Transverse colon (tissue), 4 donors: ENCODE results near the gene ACBD6. TPM values are rescaled to one million over a fixed set of nuclear protein-coding genes. Genes with fewer than 3 reads are reported as not detected.

Experiments
- DNase-seq: peaks from one replicate; pipeline ENCODE4 v3.0.0-alpha.2; 2019
- H3K27ac ChIP-seq, 4 donors: fragments of 200-600 bp; sonication (generic); 2 replicates each; pipeline ENCODE4 v1.5.1; 2016 to 2018; ENCODE audit warnings: inconsistent platforms in 4 of 4
- H3K27me3 ChIP-seq: fragments of 200-600 bp; sonication (generic); 2 replicates; pipeline ENCODE4 v1.5.1; 2017; ENCODE audit warnings: inconsistent platforms
- H3K36me3 ChIP-seq, 4 donors: fragments of 200-600 bp; sonication (generic); 2 replicates each; pipeline ENCODE4 v1.5.1; 2017 to 2019; ENCODE audit warnings: inconsistent platforms in 4 of 4
- H3K4me1 ChIP-seq, 4 donors: fragments of 200-600 bp; sonication (generic); 2 replicates each; pipeline ENCODE4 v1.5.1; 2017 to 2020; ENCODE audit warnings: inconsistent platforms in 4 of 4
- H3K4me3 ChIP-seq, 4 donors: fragments of 200-600 bp; sonication (generic); 1 replicate in 1 of 4; 2 replicates in 3 of 4; pipeline versions ENCODE4 v1.5.1 to v1.6.1; 2017 to 2019; ENCODE audit warnings: inconsistent platforms in 4 of 4
- H3K9me3 ChIP-seq, 2 donors: fragments of 200-600 bp; sonication (generic); 2 replicates each; pipeline ENCODE4 v1.5.1; 2017 to 2019; ENCODE audit warnings: inconsistent platforms in 2 of 2
- EP300 ChIP-seq: sonication (generic); formaldehyde crosslinking; IDR thresholded peaks from one replicate; pipeline ENCODE4 v1.6.1; 2017; ENCODE audit warnings: antibody characterized with exemption, low read depth
- POLR2A ChIP-seq: fragments of 450-650 bp; IDR thresholded peaks from one replicate; pipeline ENCODE4 v1.6.1; 2016; ENCODE audit warnings: antibody characterized with exemption, mild to moderate bottlenecking, moderate library complexity
- POLR2AphosphoS5 ChIP-seq, 3 donors: sonication (generic); formaldehyde crosslinking; IDR thresholded peaks; one replicate each; pipeline ENCODE4 v1.6.1; 2016; ENCODE audit warnings: antibody characterized with exemption in 3 of 3
- WGBS, 2 donors: methylation state at CpG; one replicate each; pipeline ENCODE4 v1.1.5; 2018; ENCODE audit warnings: low coverage in 1 of 2; 5-methylcytosine and 5-hydroxymethylcytosine counted together
- in situ Hi-C, 4 donors: fragments of 200-750 bp; cut with MboI; loops; one replicate each; pipeline versions ENCODE4 v1.15.0 to v1.15.1; 2017; ENCODE audit warnings: low sequenced_read_pairs in 3 of 4, low pct_ligation_motif_present in 1 of 4, low pct_unique_long_range_greater_than_20kb in 1 of 4
- intact Hi-C: fragments of 100-400 bp; cut with DNase I; formaldehyde crosslinking; loops from one replicate; pipeline ENCODE4 v1.15.1; 2023; ENCODE audit warnings: low total_unique reads
- total RNA-seq, 4 donors: library from RNA; depleted of rRNA; stranded (reverse); fragments of >200 nt; gene quantifications; one replicate each; pipeline ENCODE4 v1.1.0, GENCODE V29; 2016
- TF ChIP-seq, protein P1 (sequence below), 5 experiments: fragments of 200-600 bp in 3 of 5; fragments of 450-650 bp in 2 of 5; sonication (generic) in 3 of 5; IDR thresholded peaks; 1 replicate in 2 of 5; 2 replicates in 3 of 5; pipeline ENCODE4 v1.5.1; 2016 to 2017; ENCODE audit warnings: antibody characterized with exemption in 5 of 5, inconsistent platforms in 3 of 5, mild to moderate bottlenecking in 2 of 5, moderate library complexity in 1 of 5

The ACBD6 gene
- total RNA-seq, 4 donors from 2014 or later, result 9.7 to 48.4 (median 38.6) TPM

DNA sequence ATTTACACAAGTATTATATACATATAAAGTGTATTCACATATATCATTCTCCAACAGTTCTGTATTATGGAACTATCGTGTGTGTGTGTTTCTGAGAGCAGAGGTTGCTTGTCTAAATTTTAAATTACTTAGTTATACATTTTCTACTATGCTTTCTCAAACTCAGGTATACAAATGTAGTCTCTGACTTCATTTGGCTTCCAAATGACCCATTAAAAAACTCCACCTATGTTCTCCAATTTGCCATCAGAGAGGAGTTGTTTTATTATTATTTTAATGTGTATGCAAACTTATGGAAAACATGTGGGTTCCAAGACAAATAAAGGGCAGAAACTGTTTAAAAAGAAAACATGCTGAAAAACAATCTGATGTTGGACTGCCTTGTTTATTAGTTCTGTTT, 131.8 kb downstream of the ACBD6 start:
- no peaks in the 10 kb centered on the region for H3K9me3 ChIP-seq
- in situ Hi-C loops (no loop called here), intact Hi-C loops (no loop called here)
- H3K27ac ChIP-seq, result no peak overlapping the region
- DNase-seq, result no peak
- WGBS, 2 donors, result 93 to 100% methylated on average over 1 of the region's 1 CpG
- no peaks in the 10 kb centered on the region for H3K36me3 ChIP-seq
- no peak for TF ChIP-seq POLR2A
- no peak for TF ChIP-seq POLR2AphosphoS5 (IDR thresholded peaks at IDR 0.05)
- no peaks in the 10 kb centered on the region for H3K27me3 ChIP-seq
- H3K4me3 ChIP-seq, result no peak overlapping the region
- H3K4me1 ChIP-seq, result no peaks in the 10 kb centered on the region

DNA sequence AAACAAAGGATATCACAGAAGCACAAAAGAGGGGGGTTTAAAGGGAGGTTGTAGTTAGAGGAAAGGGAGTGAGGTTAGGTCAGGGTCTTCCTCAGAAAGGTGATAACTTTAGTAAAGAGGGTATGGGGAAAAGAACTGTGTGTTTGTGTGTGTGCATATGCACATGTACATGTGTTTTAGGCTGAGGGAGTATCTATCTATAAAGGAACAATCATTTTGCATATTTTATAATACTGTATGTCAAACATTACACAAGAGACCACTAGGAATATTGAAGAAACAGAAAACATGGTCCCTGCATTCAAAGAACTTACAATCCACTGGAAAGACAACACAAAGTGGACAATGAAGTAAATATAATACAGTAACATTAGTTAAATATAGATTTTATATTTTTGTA, 132.2 kb downstream of the ACBD6 start:
- Histone ChIP-seq H3K4me3 (no peak overlapping the region), H3K9me3 (no peaks in the 10 kb centered on the region), H3K36me3 (no peaks in the 10 kb centered on the region), H3K27ac (no peak overlapping the region), H3K27me3 (no peaks in the 10 kb centered on the region), H3K4me1 (no peaks in the 10 kb centered on the region)
- DNase-seq, result no peak
- intact Hi-C loops, result no loop called here
- in situ Hi-C loops, result no loop called here
- TF ChIP-seq, protein P1, sequence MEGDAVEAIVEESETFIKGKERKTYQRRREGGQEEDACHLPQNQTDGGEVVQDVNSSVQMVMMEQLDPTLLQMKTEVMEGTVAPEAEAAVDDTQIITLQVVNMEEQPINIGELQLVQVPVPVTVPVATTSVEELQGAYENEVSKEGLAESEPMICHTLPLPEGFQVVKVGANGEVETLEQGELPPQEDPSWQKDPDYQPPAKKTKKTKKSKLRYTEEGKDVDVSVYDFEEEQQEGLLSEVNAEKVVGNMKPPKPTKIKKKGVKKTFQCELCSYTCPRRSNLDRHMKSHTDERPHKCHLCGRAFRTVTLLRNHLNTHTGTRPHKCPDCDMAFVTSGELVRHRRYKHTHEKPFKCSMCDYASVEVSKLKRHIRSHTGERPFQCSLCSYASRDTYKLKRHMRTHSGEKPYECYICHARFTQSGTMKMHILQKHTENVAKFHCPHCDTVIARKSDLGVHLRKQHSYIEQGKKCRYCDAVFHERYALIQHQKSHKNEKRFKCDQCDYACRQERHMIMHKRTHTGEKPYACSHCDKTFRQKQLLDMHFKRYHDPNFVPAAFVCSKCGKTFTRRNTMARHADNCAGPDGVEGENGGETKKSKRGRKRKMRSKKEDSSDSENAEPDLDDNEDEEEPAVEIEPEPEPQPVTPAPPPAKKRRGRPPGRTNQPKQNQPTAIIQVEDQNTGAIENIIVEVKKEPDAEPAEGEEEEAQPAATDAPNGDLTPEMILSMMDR (IDR thresholded peaks at IDR 0.05), result no peak
- TF ChIP-seq EP300 (no peak), POLR2AphosphoS5 (IDR thresholded peaks at IDR 0.05) (no peak), POLR2A (no peak)

DNA sequence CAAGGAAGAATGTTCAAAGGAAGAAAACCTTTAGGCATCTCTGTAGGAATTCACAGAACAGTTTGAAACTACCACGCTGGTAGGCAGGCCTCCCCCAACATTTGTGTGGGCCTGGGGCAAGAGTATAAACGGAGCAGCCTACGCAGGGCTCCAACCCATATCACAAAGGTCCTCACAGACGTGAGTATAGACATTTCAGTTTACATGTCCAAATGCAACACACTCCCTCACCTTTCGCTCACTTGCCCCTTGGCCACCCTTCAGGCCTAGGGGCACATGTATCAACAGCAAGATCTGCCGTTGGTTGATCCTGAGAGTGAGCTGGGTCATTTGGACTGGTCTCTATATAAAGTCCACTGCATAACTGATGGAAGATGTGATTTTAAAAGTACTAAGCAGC, 133.3 kb downstream of the ACBD6 start:
- intact Hi-C loops (no loop called here), in situ Hi-C loops (no loop called here)
- no peak overlapping the region for H3K27ac ChIP-seq
- no peaks in the 10 kb centered on the region for H3K36me3 ChIP-seq
- H3K4me3 ChIP-seq, result no peak overlapping the region
- H3K27me3 ChIP-seq, result no peaks in the 10 kb centered on the region
- 96 to 98% methylated on average over 4 to 6 of the region's 6 CpGs for WGBS, 2 donors
- no peaks in the 10 kb centered on the region for H3K4me1 ChIP-seq
- H3K9me3 ChIP-seq, result no peaks in the 10 kb centered on the region
- TF ChIP-seq, protein P1 (IDR thresholded peaks at IDR 0.05), result no peak
- TF ChIP-seq POLR2AphosphoS5 (IDR thresholded peaks at IDR 0.05) (no peak), EP300 (no peak), POLR2A (no peak)
- no peak for DNase-seq

DNA sequence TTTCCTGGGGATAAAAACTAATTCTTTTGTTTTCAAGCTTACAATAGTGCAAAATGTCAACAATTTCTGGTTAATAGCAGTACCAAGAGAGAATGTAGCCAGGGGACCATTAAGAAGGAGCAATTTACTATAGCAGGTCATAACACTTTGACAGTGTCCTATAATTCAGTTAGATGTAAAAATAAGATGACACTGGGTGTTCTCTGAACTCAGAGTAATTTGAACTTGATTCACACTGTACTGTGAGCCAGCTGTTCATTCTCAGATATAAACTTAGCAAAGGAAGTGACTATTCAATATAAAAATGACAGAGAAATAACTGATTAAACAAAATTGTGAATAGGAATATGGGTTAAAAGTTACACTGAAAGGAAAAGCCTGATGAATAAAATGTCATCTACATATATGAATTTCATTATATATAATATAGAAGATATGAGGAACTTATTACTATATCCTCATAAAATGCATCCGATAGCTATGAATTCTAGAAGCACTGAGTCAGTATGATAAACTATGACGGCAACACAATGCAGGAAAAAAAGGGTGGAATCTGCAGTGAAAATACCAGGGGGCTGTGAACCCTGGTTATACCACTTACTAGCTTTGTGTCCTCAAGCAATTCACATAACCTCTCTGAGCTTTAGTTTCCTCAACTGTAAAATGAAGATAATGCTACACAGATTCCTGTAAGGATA, 135.9 kb downstream of the ACBD6 start:
- H3K27ac ChIP-seq, result no peak overlapping the region
- intact Hi-C loops (no loop called here), in situ Hi-C loops (no loop called here)
- no peak for DNase-seq
- no peaks in the 10 kb centered on the region for H3K27me3 ChIP-seq
- WGBS, 2 donors, result 78 to 80% methylated on average over 2 of the region's 2 CpGs
- H3K9me3 ChIP-seq, result no peaks in the 10 kb centered on the region
- no peak overlapping the region for H3K4me3 ChIP-seq
- no peaks in the 10 kb centered on the region for H3K36me3 ChIP-seq
- H3K4me1 ChIP-seq, result no peaks in the 10 kb centered on the region
- TF ChIP-seq POLR2AphosphoS5 (IDR thresholded peaks at IDR 0.05), result no peak

DNA sequence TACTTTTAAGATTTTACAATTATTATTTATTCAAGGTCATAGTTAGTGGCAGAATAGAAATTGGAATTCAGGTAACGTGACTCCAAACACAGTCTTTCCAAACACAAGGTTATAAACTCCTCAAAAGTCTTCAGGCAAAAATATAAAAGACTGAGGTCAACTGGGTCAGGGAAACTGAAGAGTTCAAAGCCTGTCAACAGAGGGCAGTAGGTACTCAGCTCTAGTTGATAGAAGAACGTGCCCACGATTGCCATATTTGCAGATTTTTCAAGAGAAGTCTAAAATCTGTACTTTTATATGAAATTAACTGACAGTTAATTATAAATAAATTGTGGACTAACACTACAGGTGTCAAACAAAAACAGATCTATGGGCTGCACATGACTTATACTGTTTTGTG, 137.3 kb downstream of the ACBD6 start:
- DNase-seq, result no peak
- Histone ChIP-seq H3K27me3 (no peaks in the 10 kb centered on the region), H3K36me3 (no peaks in the 10 kb centered on the region), H3K4me1 (no peaks in the 10 kb centered on the region), H3K4me3 (no peak overlapping the region), H3K27ac (no peak overlapping the region), H3K9me3 (no peaks in the 10 kb centered on the region)
- in situ Hi-C loops (no loop called here), intact Hi-C loops (no loop called here)
- WGBS, 2 donors, result 89 to 100% methylated on average over 3 of the region's 3 CpGs
- no peak for TF ChIP-seq EP300
- TF ChIP-seq, protein P1 (IDR thresholded peaks at IDR 0.05), result peak in 1 of 5 experiments; percentile 9
